Keratinocyte (primary cell): ENCODE measurements around the gene ZEB2.

Experiments
- CTCF ChIP-seq, 3 experiments: IDR thresholded peaks in 1 of 3; conservative IDR thresholded peaks in 1 of 3; optimal IDR thresholded peaks in 1 of 3; 2 replicates in 2 of 3; 3 replicates in 1 of 3; pipeline versions ENCODE3 to v1.5.1; 2011; ENCODE audit warnings: low read length in 3 of 3, mild to moderate bottlenecking in 3 of 3, moderate library complexity in 2 of 3, control low read depth in 1 of 3, inconsistent platforms in 1 of 3; ENCODE audit not compliant: insufficient read depth in 2 of 3; ENCODE audit errors: extremely low read depth in 1 of 3
- EZH2 ChIP-seq: IDR thresholded peaks from one replicate; pipeline ENCODE4 v1.6.1; 2012; ENCODE audit warnings: inconsistent platforms, mild to moderate bottlenecking, low read length, moderate library complexity

- no peak for TF ChIP-seq CTCF (optimal IDR thresholded peaks at IDR 0.05 in 1 of 3, IDR thresholded peaks at IDR 0.05 in 1 of 3, conservative IDR thresholded peaks at IDR 0.05 in 1 of 3; ENCODE audit: extremely low read depth in 1 of 3, insufficient read depth in 2 of 3, low read length in 3 of 3)
- no peak for TF ChIP-seq EZH2
Measured at GRCh38 chr2:144438801-144439631, 80.9 kb downstream of the ZEB2 start.
